Tongue (tissue), 2 donors: ENCODE data around the gene SPATA13. TPM values are rescaled to one million over a fixed set of nuclear protein-coding genes. Genes with fewer than 3 reads are reported as not detected.

Experiments
- DNase-seq: peaks from one replicate; pipeline ENCODE4 v3.0.0-alpha.2; 2015
- total RNA-seq: library from RNA; depleted of rRNA; stranded (reverse); fragments of >200 nt; gene quantifications from one replicate; pipeline ENCODE4 v1.2.3, GENCODE V29; 2014

Gene SPATA13
- total RNA-seq, 1 donor from 2014 or later, result 11.3 TPM

DNA sequence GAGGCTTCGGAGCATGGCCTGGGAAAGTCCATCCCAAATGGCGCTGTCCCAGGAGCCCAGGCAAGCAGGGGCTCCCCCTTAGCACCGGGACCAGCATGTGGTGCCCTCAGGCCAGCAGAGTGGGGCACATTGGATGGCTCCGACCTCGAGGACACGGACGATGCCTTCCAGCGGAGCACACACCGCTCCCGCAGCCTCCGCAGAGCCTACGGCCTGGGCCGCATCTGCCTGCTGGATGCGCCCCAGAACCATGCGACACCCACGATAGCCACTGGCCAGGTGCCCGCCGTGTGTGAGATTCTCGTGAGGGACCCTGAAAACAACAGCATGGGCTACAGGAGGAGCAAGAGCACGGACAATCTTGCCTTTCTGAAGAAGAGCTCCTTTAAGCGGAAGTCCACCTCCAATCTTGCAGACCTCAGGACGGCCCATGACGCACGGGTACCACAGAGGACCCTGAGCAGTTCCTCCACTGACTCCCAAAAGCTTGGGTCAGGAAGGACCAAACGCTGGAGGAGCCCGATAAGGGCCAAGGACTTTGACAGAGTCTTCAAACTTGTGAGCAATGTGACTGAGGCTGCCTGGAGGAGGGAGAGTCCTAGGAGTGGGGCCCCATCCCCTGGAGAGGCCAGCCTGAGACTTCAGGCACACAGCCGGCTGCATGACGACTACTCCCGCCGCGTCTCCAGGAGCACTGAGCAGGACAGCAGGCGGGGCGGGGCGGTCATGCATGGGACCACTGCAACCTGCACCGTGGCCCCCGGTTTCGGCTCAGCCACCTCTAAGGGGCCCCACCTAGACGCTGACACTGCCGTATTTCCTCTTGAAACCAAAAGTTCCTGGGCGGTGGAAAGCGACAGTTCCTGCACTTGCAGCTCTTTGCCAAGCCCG, 63.1 kb downstream of the SPATA13 start:
- DNase-seq, result no peak

- no peak for DNase-seq
Observed at GRCh38 chr13:24224232-24224680, 63.7 kb downstream of the SPATA13 start.

- DNase-seq, result no peak
Observed at GRCh38 chr13:24225062-24225461, 64.5 kb downstream of the SPATA13 start.

DNA sequence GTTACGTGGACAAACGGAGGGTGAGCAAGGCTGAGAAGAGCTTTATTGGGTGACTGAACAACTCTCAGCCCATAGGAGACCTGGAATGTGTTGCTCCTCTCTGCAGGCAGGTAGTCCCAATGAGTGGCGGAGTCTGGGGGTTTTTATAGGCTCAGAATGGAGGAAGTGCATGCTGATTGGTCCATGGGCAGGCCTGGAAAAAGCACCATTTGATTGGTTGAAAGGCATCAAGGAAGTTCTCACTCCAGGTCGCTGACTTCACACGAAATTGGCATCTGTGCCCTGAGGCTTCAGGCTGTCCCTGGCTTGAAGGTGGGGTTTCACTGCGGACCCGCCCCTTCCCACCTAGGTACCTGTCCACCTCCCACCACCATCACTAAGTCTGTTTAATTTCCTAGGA, 65.4 kb downstream of the SPATA13 start:
- DNase-seq, result no peak

- DNase-seq, result no peak
Observed at GRCh38 chr13:24226762-24227161, 66.2 kb downstream of the SPATA13 start.

DNA sequence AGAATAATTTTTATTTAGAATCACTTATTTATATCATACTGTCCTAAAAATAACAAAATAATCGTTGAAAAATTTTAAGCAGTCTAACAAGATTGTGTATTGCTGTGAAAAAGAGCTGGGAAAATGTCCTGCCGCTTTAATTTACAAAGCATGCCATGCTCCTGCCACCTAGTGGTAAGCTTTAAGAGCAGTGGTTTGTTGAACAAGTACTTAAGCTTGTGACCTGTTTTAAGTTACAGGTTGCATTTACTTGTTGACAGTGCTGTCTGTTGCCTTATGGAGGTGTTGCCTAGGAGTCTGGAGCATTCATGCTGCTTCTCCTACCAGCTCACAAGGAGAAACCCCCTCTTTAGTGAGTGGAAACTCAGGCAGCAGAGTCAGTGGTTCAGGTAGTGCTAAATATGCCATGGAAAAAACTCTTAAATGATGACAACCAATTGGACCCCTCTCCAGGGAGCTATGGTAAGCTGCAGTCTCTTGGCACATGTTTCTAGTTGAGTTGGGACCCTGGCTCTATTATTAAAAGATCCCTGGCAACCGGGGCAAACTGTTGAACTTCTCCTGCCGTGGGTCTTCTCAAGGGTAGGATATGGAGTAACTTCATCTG, 68.4 kb downstream of the SPATA13 start:
- peak; percentile 83 for DNase-seq

DNA sequence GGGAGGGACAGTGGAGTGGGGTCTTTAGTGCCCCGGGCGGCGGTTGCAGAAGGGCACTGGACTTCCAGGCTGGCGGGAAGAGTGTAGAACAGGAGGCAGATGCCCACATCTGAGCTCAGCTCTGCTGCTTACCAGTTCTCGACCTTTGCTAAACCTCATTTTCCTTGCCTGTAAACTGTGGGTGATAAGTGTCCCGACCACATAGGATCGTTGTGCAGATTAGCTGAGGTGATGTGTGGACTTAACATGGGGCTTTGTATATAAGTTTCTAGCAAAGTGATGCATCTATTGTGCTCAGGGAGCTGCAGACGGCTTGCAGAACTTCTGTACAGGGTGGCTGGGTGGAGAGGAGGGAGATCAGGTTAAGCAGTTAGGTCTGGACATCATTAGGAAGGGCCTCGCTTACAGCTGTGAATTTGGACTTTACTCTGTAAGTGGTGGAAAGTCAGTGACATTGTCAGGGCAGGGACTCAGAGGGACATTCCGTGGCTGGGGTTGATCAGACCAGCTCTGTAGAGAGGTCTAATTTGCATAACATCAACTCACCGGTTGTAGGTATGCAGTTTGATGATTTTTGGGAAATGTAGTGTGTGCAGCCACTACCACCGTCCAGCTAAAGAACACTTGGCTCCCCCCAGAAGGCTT, 70.0 kb downstream of the SPATA13 start:
- no peak for DNase-seq

DNA sequence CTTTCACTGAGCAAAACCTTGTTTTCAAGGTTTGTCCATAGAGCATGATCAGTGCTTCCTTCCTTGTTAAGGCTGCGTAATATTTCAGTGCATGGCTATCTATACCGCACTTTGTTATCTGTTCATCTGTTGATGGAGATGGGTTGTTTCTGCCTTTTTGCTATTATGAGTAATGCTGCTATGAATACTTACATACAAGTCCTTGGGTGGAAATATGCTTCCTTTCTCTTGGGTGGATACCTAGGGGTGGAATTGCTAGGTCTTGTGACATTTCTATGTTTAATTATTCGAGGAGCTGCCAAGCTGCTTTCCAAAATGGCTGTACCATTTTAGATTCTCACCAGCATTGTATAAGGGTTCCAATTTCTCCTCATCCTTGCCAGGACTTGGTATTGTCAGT, 70.9 kb downstream of the SPATA13 start:
- no peak for DNase-seq

DNA sequence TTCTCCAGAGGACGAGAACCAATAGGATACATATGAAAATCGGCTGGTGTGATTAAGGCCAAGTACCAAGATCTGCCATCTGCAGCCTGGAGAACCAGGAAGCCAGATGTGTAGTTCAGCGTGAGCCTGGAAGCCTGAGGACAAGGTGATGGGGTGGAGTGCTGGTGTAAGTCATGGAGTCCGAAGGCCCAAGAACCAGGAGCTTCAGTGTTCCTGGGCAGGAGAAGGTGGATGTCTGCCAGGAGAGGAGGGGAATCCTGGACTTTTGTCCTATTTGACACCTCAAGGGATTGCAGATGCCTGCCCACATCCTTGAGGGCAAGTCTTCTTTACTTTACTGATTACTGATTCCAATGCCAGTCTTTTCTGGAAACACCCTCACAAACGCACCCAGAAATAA, 71.5 kb downstream of the SPATA13 start:
- no peak for DNase-seq

DNA sequence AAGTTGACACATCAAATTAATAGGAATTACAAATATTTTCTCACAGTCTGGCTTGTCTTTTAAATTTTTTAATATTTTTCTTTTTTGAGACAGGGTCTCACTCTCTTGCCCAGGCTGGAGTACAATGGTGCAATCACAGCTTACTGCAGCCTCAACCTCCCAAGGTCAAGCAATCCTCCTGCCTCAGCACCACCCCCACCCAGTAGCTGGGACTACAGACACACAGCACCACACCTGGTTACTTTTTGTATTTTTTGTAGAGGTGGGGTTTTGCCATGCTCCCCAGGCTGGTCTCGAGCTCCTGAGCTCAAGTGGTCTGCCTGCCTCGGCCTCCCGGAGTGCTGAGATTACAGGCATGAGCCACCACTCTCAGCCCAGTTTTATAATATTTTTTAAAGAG, 72.0 kb downstream of the SPATA13 start:
- DNase-seq, result no peak

DNA sequence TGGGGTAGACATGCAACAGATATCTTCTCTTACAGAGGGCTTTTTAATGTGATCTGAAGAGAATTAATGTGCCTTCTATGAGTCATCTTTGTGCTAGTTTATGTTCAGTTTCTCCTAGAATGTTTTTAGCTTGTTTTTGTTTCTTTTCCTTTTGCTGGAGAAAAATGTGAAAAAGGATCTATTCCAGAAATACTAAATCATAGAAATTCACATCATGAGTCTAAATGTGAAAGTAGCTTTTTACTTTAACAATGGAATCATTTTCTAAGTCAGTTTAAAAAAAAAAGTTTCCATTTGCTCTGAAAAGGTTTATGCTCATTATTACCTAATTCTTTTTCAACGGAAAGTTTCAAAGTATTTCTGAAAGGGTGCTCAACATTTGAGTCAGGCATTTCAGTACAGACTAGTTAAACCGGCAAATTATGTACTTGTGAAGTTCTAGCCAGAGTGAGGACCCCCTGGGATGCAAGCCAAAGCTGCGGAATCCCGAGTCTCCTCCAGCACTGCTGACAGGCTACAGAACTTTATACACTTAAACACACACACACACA, 72.9 kb downstream of the SPATA13 start:
- DNase-seq, result peak; percentile 77

- no peak for DNase-seq
Observed at GRCh38 chr13:24234200-24234915, 73.8 kb downstream of the SPATA13 start.

DNA sequence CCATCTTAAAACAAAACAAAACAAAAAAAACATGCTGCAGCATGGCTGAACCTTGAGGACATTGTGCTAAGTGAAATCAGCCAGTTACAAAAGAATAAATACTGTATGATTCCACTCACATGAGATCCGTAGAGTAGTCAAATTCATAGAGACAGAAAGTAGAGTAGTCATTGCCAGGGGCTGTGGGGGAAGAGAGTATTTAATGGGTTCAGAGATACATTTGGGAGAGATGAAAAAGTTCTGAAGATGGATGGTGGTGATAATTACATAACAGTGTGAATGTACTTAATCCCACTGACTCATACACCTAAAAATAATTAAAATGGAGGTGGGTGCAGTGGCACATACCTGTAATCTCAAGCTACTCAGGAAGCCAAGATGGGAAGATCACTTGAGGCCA, 76.8 kb downstream of the SPATA13 start:
- DNase-seq, result no peak

DNA sequence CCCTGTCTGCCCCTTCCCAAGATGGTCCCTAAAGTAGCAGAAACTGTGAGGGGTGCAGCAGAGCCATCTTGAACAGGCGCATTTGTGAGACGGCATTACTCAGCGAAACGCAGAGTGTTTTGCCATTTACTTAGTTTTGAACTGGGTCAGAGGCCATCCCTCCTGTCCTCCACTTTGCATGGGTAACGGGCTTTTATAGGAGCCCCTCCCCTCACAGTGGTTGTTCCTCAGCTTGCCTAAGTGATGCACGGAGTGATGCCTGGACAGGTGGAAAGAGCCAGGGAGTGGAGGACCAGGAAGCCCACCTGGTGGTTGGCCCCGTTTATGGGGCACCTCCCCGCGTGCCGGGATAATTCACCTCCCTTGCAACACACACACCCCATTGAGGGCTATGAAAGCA, 80.8 kb downstream of the SPATA13 start:
- no peak for DNase-seq

DNA sequence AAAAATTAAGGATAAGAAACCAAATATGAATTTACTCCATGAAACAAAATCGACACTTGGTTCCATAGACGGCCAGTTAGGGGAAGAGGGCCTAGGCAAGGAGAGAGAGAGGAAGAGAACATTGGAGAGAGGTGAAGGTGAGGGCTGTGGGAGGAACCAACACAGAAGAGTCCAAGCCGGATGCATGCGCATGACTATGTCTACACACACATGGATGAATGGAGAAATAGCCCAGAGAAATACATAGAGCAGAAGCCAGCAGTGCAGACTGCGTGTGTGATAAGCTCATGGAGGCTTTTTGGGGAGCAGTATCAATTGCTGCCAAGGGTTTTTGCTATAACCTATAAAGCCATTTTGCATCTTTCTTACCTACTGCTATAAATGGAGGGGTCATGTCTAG, 81.6 kb downstream of the SPATA13 start:
- no peak for DNase-seq

GRCh38 chr13:24243302-24243701, 82.8 kb downstream of the SPATA13 start:
- DNase-seq, result no peak

GRCh38 chr13:24244802-24245201, 84.3 kb downstream of the SPATA13 start:
- DNase-seq, result no peak

DNA sequence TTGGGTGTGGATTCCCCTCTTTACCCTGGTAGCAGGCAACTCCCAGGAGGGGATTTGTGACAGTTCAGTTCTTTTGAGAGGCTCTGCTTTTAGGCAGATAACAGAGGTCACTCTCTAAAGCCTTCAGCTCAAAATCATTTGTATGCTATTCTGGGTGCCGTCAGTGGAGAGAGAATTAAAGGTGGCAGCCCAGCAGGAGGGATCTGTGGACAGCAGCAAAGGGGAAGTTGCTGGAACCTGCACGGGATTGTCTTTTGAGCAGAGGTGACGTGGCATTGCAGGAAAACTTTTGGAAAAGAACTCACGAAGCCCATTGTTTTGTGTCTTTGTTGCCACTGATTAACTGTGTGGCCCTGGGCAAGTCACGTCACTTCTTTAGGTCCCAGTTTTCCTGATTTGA, 86.5 kb downstream of the SPATA13 start:
- no peak for DNase-seq

GRCh38 chr13:24249624-24250023, 89.1 kb downstream of the SPATA13 start:
- DNase-seq, result no peak

- DNase-seq, result no peak
Observed at GRCh38 chr13:24250376-24251057, 90.0 kb downstream of the SPATA13 start.

DNA sequence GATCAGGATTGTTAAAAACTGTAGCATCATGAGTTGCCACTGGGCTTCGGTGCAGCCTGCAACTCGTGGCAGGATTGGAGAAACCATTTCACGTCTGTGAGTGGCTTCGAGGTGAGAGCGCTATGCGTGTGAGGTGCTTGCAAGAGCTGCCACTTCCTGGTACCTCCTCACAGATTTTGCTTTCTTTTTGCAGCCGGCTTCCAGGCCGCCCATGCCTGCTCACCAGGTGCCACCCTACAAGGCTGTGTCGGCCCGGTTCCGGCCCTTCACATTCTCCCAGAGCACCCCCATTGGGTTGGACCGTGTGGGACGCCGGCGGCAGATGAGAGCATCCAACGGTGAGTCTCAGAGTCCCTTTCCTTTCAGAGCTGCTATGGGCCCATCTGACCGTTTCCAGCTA, 91.0 kb downstream of the SPATA13 start:
- no peak for DNase-seq

- no peak for DNase-seq
Observed at GRCh38 chr13:24252136-24252535, 91.6 kb downstream of the SPATA13 start.
